Measurements from ENCODE around the gene SPEM3.

GRCh38 chr17:7438656-7439460 lies 10.2 kb downstream of the SPEM3 start:
- TF ChIP-seq FOXM1 (CRISPR knock-in tag; IDR thresholded peaks at IDR 0.05) (no peak), SOX6 (IDR thresholded peaks at IDR 0.05) (no peak), SOX6 (CRISPR knock-in tag; IDR thresholded peaks at IDR 0.05) (no peak), POLR2AphosphoS5 (IDR thresholded peaks at IDR 0.05; ENCODE audit: low read depth, low read length) (no peak)

Measured in HepG2 (cell line).